Subcutaneous abdominal adipose tissue (tissue), 5 donors: Measurements from ENCODE around the gene PAPPA.

Experiments used
- H3K27ac ChIP-seq: one replicate; pipeline ENCODE4 v1.7.0; 2013; ENCODE audit warnings: low read depth, mild to moderate bottlenecking, inconsistent platforms, low read length, moderate library complexity
- H3K27me3 ChIP-seq, 5 donors: one replicate each; pipeline ENCODE4 v1.7.0; 2013; ENCODE audit warnings: low read length in 5 of 5, inconsistent platforms in 1 of 5; ENCODE audit not compliant: control insufficient read depth in 5 of 5, insufficient read depth in 4 of 5
- H3K36me3 ChIP-seq, 5 donors: one replicate each; pipeline ENCODE4 v1.7.0; 2013; ENCODE audit warnings: low read length in 5 of 5; ENCODE audit not compliant: control insufficient read depth in 5 of 5, insufficient read depth in 5 of 5
- H3K4me1 ChIP-seq, 5 donors: one replicate each; pipeline ENCODE4 v1.7.0; 2013; ENCODE audit warnings: low read length in 5 of 5, mild to moderate bottlenecking in 3 of 5, moderate library complexity in 1 of 5; ENCODE audit not compliant: control insufficient read depth in 5 of 5, insufficient read depth in 5 of 5
- H3K4me3 ChIP-seq, 5 donors: one replicate each; pipeline ENCODE4 v1.7.0; 2013; ENCODE audit warnings: low read length in 5 of 5, low read depth in 1 of 5
- H3K9ac ChIP-seq, 5 donors: one replicate each; pipeline ENCODE4 v1.7.0; 2013; ENCODE audit warnings: low read length in 5 of 5, mild to moderate bottlenecking in 4 of 5, moderate library complexity in 3 of 5
- H3K9me3 ChIP-seq, 5 donors: one replicate each; pipeline ENCODE4 v1.7.0; 2013; ENCODE audit warnings: low read length in 5 of 5; ENCODE audit not compliant: control insufficient read depth in 5 of 5
- donor health status: healthy.
- donor health status: healthy.
- donor health status: healthy.
- donor health status: healthy.
- donor health status: healthy.

The PAPPA gene

GRCh38 chr9:116434314-116434713 lies 280.7 kb downstream of the PAPPA start:
- Histone ChIP-seq H3K27me3 (no peaks in the 10 kb centered on the region), H3K9ac (no peak overlapping the region), H3K36me3 (no peaks in the 10 kb centered on the region), H3K9me3 (no peaks in the 10 kb centered on the region), H3K4me3 (no peak overlapping the region), H3K4me1 (no peaks in the 10 kb centered on the region), H3K27ac (no peak overlapping the region)

- Histone ChIP-seq H3K27me3 (no peaks in the 10 kb centered on the region), H3K4me1 (no peaks in the 10 kb centered on the region), H3K9me3 (no peaks in the 10 kb centered on the region), H3K36me3 (peaks cover 0 to 5% (median 3%) of the 10 kb centered on the region in 5 donors), H3K4me3 (no peak overlapping the region), H3K27ac (no peak overlapping the region), H3K9ac (no peak overlapping the region)
These were observed 282.1 kb downstream of the PAPPA start for GRCh38 chr9:116435706-116436105.

GRCh38 chr9:116436121-116436520 lies 282.5 kb downstream of the PAPPA start:
- H3K27ac ChIP-seq = no peak overlapping the region
- H3K4me3 ChIP-seq = no peak overlapping the region
- no peaks in the 10 kb centered on the region for H3K27me3 ChIP-seq
- H3K9me3 ChIP-seq = no peaks in the 10 kb centered on the region
- H3K36me3 ChIP-seq = peaks cover 0 to 9% (median 3%) of the 10 kb centered on the region in 5 donors
- H3K4me1 ChIP-seq = no peaks in the 10 kb centered on the region
- no peak overlapping the region for H3K9ac ChIP-seq

GRCh38 chr9:116437411-116438370 lies 284.1 kb downstream of the PAPPA start:
- no peaks in the 10 kb centered on the region for H3K27me3 ChIP-seq
- no peaks in the 10 kb centered on the region for H3K4me1 ChIP-seq
- H3K9me3 ChIP-seq = no peaks in the 10 kb centered on the region
- no peak overlapping the region for H3K9ac ChIP-seq
- no peak overlapping the region for H3K4me3 ChIP-seq
- H3K36me3 ChIP-seq = peaks cover 0 to 15% (median 6%) of the 10 kb centered on the region in 5 donors
- no peak overlapping the region for H3K27ac ChIP-seq

GRCh38 chr9:116442528-116442927 lies 288.9 kb downstream of the PAPPA start:
- H3K9me3 ChIP-seq = no peaks in the 10 kb centered on the region
- no peak overlapping the region for H3K9ac ChIP-seq
- H3K27ac ChIP-seq = no peak overlapping the region
- peaks cover 0 to 12% (median 5%) of the 10 kb centered on the region in 5 donors for H3K4me1 ChIP-seq
- H3K36me3 ChIP-seq = peaks cover 0 to 15% (median 6%) of the 10 kb centered on the region in 5 donors
- H3K27me3 ChIP-seq = no peaks in the 10 kb centered on the region
- no peak overlapping the region for H3K4me3 ChIP-seq

- H3K27me3 ChIP-seq = no peaks in the 10 kb centered on the region
- no peak overlapping the region for H3K4me3 ChIP-seq
- no peak overlapping the region for H3K9ac ChIP-seq
- H3K9me3 ChIP-seq = no peaks in the 10 kb centered on the region
- no peak overlapping the region for H3K27ac ChIP-seq
- H3K36me3 ChIP-seq = no peaks in the 10 kb centered on the region
- H3K4me1 ChIP-seq = peaks cover 0 to 17% (median 5%) of the 10 kb centered on the region in 5 donors
These were observed 294.3 kb downstream of the PAPPA start for GRCh38 chr9:116447934-116448333.

- Histone ChIP-seq H3K27ac (no peak overlapping the region), H3K27me3 (no peaks in the 10 kb centered on the region), H3K9me3 (no peaks in the 10 kb centered on the region), H3K4me3 (no peak overlapping the region), H3K36me3 (no peaks in the 10 kb centered on the region), H3K9ac (no peak overlapping the region), H3K4me1 (peaks cover 0 to 17% (median 5%) of the 10 kb centered on the region in 5 donors)
These were observed 294.8 kb downstream of the PAPPA start for GRCh38 chr9:116448431-116448830.

GRCh38 chr9:116449949-116450348 lies 296.4 kb downstream of the PAPPA start:
- Histone ChIP-seq H3K9me3 (no peaks in the 10 kb centered on the region), H3K36me3 (no peaks in the 10 kb centered on the region), H3K27ac (no peak overlapping the region), H3K27me3 (no peaks in the 10 kb centered on the region), H3K4me1 (peaks cover 0 to 17% (median 5%) of the 10 kb centered on the region in 5 donors), H3K9ac (no peak overlapping the region), H3K4me3 (no peak overlapping the region)

- Histone ChIP-seq H3K27ac (no peak overlapping the region), H3K4me1 (peaks cover 0 to 15% (median 5%) of the 10 kb centered on the region in 5 donors), H3K4me3 (no peak overlapping the region), H3K36me3 (no peaks in the 10 kb centered on the region), H3K27me3 (no peaks in the 10 kb centered on the region), H3K9me3 (no peaks in the 10 kb centered on the region), H3K9ac (no peak overlapping the region)
These were observed 297.0 kb downstream of the PAPPA start for GRCh38 chr9:116450378-116451139.
